ENCODE results near the gene C4orf33.

C4orf33 gene

DNA sequence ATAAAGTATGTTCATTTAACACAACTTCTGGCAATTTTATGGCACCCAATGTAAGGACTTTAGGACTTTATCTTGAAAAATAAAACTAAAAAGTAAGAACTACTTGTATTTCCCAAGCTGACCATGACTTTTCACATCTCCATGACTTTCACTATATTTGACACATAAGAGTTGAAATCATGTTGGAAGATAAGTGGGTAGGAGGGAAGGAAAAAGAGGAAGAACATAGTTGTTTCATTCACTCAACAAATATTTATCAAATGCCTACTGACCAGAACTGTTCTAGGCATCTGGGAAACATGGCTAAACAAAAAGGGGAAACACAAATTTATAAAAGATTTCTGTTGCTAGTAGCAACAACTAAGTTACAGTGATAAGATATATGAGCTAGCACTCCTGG is 18.6 kb upstream of the C4orf33 start:
- H3K27me3 Mint-ChIP-seq (ENCODE audit: low read depth, poor library complexity) = peaks cover 6% of the 10 kb centered on the region
- H3K9me3 Mint-ChIP-seq = peaks cover 70% of the 10 kb centered on the region
- no peak for DNase-seq
- peaks cover 90% of the 10 kb centered on the region for H3K36me3 Mint-ChIP-seq (ENCODE audit: low read depth)
- TF ChIP-seq, protein P1, sequence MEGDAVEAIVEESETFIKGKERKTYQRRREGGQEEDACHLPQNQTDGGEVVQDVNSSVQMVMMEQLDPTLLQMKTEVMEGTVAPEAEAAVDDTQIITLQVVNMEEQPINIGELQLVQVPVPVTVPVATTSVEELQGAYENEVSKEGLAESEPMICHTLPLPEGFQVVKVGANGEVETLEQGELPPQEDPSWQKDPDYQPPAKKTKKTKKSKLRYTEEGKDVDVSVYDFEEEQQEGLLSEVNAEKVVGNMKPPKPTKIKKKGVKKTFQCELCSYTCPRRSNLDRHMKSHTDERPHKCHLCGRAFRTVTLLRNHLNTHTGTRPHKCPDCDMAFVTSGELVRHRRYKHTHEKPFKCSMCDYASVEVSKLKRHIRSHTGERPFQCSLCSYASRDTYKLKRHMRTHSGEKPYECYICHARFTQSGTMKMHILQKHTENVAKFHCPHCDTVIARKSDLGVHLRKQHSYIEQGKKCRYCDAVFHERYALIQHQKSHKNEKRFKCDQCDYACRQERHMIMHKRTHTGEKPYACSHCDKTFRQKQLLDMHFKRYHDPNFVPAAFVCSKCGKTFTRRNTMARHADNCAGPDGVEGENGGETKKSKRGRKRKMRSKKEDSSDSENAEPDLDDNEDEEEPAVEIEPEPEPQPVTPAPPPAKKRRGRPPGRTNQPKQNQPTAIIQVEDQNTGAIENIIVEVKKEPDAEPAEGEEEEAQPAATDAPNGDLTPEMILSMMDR (IDR thresholded peaks at IDR 0.05) = no peak
- no peaks in the 10 kb centered on the region for H3K4me1 Mint-ChIP-seq
- H3K4me3 Mint-ChIP-seq = no peak overlapping the region
- no peak overlapping the region for H3K27ac Mint-ChIP-seq

DNA sequence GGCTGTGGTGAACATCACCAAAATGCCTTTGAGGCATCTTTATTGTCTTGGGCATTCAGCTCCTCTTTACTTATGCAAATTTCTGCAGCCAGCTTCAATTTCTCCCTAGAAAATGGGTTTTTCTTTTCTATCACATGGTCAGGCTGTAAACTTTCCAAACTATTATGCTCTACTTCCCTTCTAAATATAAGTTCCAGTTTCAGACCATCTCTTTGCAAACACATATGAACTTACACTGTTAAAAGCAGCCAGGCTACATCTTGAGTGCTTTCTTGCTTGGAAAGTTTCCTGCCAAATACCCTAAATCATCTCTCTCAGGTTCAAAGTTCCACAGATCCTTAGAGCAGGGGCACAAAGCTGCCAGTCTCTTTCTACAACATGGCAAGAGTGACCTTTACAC is 15.8 kb upstream of the C4orf33 start:
- no peak overlapping the region for H3K4me3 Mint-ChIP-seq
- H3K27me3 Mint-ChIP-seq (ENCODE audit: low read depth, poor library complexity) = peaks cover 6% of the 10 kb centered on the region
- DNase-seq = no peak
- no peak overlapping the region for H3K27ac Mint-ChIP-seq
- no peaks in the 10 kb centered on the region for H3K4me1 Mint-ChIP-seq
- TF ChIP-seq, protein P1 (IDR thresholded peaks at IDR 0.05) = no peak
- H3K36me3 Mint-ChIP-seq (ENCODE audit: low read depth) = peaks cover 91% of the 10 kb centered on the region
- H3K9me3 Mint-ChIP-seq = peaks cover 73% of the 10 kb centered on the region

DNA sequence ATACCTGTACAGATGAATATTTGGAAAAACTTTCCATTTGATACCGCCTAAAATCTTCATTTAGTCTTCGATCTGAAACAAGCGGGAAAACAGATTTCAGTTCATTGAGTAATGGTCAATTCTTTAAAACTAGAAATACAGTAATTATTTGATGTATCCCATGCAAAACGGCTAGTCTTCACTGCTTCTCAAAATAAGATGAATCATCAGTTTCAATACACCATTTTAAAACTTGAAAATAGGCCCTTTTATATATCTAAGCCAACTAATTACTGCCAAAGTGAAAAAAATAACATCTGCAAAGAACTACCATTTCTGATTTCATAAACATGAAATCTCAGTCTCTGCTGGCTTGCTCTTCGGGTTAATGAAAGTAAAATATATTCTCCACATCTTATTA is 13.7 kb upstream of the C4orf33 start:
- H3K9me3 Mint-ChIP-seq = peaks cover 78% of the 10 kb centered on the region
- peaks cover 94% of the 10 kb centered on the region for H3K36me3 Mint-ChIP-seq (ENCODE audit: low read depth)
- TF ChIP-seq, protein P1 (IDR thresholded peaks at IDR 0.05) = no peak

DNA sequence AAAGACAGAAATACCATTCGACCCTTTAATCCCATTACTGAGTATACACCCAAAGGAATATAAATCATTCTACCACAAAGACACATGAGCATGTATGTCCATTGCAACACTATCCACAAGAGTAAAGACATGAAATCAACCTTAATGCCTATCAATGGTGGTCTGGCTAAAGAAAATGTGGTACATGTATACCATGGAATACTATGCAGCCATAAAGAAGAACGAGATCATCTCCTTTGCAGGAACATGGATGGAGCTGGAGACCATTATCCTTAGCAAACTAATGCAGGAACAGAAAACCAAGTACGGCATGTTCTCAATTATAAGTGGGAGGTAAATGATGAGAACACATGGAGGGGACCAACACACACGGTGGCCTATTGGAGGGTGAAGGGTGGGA is 10.5 kb upstream of the C4orf33 start:
- H3K36me3 Mint-ChIP-seq (ENCODE audit: low read depth) = peaks cover 83% of the 10 kb centered on the region
- no peaks in the 10 kb centered on the region for H3K4me1 Mint-ChIP-seq
- H3K4me3 Mint-ChIP-seq = no peak overlapping the region
- DNase-seq = no peak
- H3K27ac Mint-ChIP-seq = no peak overlapping the region
- TF ChIP-seq, protein P1 (IDR thresholded peaks at IDR 0.05) = no peak
- H3K27me3 Mint-ChIP-seq (ENCODE audit: low read depth, poor library complexity) = peaks cover 10% of the 10 kb centered on the region
- peaks cover 62% of the 10 kb centered on the region for H3K9me3 Mint-ChIP-seq

More for the DNA sequence above, 13.7 kb upstream of the C4orf33 start:
- H3K4me3 Mint-ChIP-seq = no peak overlapping the region
- no peak for DNase-seq
- peaks cover 7% of the 10 kb centered on the region for H3K27me3 Mint-ChIP-seq (ENCODE audit: low read depth, poor library complexity)
- H3K4me1 Mint-ChIP-seq = no peaks in the 10 kb centered on the region
- H3K27ac Mint-ChIP-seq = no peak overlapping the region

DNA sequence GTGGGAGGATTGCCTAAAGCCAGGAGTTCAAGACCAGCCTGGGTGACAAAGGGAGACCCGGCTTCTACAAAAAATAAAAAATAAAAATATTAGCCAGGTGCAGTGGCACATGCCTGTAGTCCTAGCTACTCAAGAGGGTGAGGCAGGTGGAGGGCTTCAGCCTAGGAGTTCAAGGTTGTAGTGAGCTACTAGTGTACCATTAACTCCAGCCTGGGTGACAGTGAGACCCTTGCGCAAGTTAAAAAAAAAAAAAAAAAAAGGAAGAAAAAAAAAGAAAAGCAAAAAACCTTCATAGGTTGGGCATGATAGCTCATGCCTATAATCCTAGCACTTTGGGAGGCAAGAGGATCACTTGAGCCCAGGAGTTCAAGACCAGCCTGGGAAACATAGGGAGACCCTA is 8.4 kb upstream of the C4orf33 start:
- peaks cover 44% of the 10 kb centered on the region for H3K9me3 Mint-ChIP-seq
- DNase-seq = no peak
- no peaks in the 10 kb centered on the region for H3K4me1 Mint-ChIP-seq
- H3K36me3 Mint-ChIP-seq (ENCODE audit: low read depth) = peaks cover 62% of the 10 kb centered on the region
- no peak overlapping the region for H3K27ac Mint-ChIP-seq
- peaks cover 4% of the 10 kb centered on the region for H3K27me3 Mint-ChIP-seq (ENCODE audit: low read depth, poor library complexity)
- TF ChIP-seq, protein P1 (IDR thresholded peaks at IDR 0.05) = no peak
- H3K4me3 Mint-ChIP-seq = no peak overlapping the region

DNA sequence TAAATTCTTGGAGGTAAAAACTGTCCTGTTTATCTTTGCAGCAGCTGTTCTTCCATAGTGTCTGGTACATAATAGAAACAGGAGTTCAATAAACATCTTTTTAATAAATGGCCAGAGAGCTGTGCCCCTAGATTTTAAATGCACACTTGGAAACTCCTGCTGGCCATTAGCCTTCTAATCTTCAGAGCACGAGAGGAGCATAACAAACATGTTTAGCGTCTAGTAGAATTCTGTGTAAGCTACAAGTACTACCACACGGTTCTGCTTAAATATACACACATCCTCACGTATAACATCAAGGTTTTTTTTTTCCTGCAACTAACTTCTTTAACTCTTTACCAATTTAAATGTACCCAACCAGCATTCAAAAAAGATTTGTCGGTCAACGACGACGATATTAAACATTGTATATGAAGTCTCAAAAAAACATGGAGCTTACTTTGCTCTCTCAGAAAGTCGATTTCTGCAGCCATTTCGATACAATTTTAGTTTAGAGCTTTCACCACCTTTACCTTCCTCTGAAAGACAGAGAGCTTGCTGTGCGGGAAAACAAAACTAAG is 3.2 kb upstream of the C4orf33 start:
- Mint-ChIP-seq H3K27me3 (ENCODE audit: low read depth, poor library complexity) (peaks cover 9% of the 10 kb centered on the region), H3K9me3 (peaks cover 3% of the 10 kb centered on the region), H3K4me1 (peaks cover 21% of the 10 kb centered on the region), H3K27ac (no peak overlapping the region), H3K4me3 (no peak overlapping the region), H3K36me3 (ENCODE audit: low read depth) (peaks cover 15% of the 10 kb centered on the region)
- DNase-seq = no peak
- TF ChIP-seq, protein P1 (IDR thresholded peaks at IDR 0.05) = no peak

Data from nephron progenitor cell (in vitro differentiated cells).